Colonic mucosa (tissue), 4 donors: ENCODE measurements around the gene ATG101. TPM values are rescaled to one million over a fixed set of nuclear protein-coding genes. Genes with fewer than 3 reads are reported as not detected.

Experiments used
- DNase-seq: peaks from one replicate; pipeline ENCODE4 v3.0.0-alpha.2; 2020
- H3K27ac ChIP-seq: fragments of 200-600 bp; one replicate; pipeline ENCODE4 v1.8.0; 2021
- H3K27me3 ChIP-seq: fragments of 200-600 bp; one replicate; pipeline ENCODE4 v1.8.0; 2021
- H3K36me3 ChIP-seq: fragments of 200-600 bp; one replicate; pipeline ENCODE4 v1.8.0; 2021
- H3K4me1 ChIP-seq: fragments of 200-600 bp; one replicate; pipeline ENCODE4 v1.8.0; 2021; ENCODE audit warnings: mild to moderate bottlenecking
- H3K4me3 ChIP-seq: fragments of 200-600 bp; one replicate; pipeline ENCODE4 v1.8.0; 2021
- H3K9ac ChIP-seq, 2 donors: one replicate each; pipeline ENCODE4 v1.7.0; 2013; ENCODE audit warnings: control low read depth in 2 of 2, low read depth in 2 of 2, low read length in 2 of 2
- H3K9me3 ChIP-seq: fragments of 200-600 bp; one replicate; pipeline ENCODE4 v1.8.0; 2021
- intact Hi-C: fragments of 100-400 bp; cut with DNase I; formaldehyde crosslinking; loops from one replicate; pipeline ENCODE4 v1.14.1; 2022
- total RNA-seq, 2 donors: library from RNA; stranded (reverse); fragmentation: NEBNext Ultra II Directional in 1 of 2; extraction: Animal tissue kit (Norgen Biotek cat#: 25700) in 1 of 2; gene quantifications; one replicate each; pipeline ENCODE4 v1.2.1, GENCODE V29; 2021
- TF ChIP-seq, protein P1 (sequence below): fragments of 200-600 bp; IDR thresholded peaks from one replicate; pipeline ENCODE4 v1.8.0; 2022; ENCODE audit warnings: antibody characterized with exemption, mild to moderate bottlenecking
- donor health status: healthy.
- donor health status: DM: no; HTN: no; CAD: no.
- donor health status: DM: no; HTN: no; CAD: no.

ATG101 gene
- total RNA-seq, 2 donors from 2014 or later, result 37.7 to 44.0 TPM

DNA sequence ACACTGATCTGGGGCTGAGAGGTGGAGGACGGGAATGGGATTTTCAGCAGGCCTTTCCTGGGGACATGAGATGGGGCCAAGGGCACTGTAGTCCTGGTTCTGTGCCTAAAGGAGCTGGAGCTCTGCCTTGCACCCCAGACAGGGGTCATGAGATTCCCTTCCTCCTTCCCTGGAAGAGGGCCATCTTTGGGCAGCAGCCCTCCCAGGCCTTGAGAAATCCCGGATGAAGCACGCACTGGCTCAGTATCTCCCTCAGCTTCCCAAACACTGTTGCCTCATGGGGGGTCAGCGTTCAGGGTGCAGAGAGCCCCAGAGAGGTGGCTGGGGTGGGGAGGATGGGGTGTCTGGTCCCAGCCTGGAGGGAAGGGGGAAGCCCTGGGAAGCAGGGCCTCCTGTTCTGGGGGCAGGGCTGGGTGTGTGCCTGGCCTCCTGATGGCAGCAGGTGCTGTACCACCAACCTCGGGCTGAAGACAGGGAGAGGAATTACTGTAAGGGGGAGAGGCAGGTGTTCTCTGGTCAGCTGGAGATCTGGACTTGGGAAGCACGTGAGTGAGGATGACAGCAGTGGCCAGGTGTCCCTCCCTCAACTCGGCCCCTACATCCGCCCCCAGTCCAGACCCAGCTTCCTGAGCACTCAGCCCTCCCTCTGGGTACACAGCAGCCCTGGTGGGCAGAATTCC lies 26.9 kb upstream of the ATG101 start:
- TF ChIP-seq, protein P1, sequence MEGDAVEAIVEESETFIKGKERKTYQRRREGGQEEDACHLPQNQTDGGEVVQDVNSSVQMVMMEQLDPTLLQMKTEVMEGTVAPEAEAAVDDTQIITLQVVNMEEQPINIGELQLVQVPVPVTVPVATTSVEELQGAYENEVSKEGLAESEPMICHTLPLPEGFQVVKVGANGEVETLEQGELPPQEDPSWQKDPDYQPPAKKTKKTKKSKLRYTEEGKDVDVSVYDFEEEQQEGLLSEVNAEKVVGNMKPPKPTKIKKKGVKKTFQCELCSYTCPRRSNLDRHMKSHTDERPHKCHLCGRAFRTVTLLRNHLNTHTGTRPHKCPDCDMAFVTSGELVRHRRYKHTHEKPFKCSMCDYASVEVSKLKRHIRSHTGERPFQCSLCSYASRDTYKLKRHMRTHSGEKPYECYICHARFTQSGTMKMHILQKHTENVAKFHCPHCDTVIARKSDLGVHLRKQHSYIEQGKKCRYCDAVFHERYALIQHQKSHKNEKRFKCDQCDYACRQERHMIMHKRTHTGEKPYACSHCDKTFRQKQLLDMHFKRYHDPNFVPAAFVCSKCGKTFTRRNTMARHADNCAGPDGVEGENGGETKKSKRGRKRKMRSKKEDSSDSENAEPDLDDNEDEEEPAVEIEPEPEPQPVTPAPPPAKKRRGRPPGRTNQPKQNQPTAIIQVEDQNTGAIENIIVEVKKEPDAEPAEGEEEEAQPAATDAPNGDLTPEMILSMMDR, result no peak
- Histone ChIP-seq H3K9ac (peak overlapping the region in 1 of 2 donors; percentile 40), H3K27ac (no peak overlapping the region), H3K4me1 (peaks cover 9% of the 10 kb centered on the region), H3K9me3 (no peaks in the 10 kb centered on the region), H3K27me3 (no peaks in the 10 kb centered on the region), H3K36me3 (no peaks in the 10 kb centered on the region), H3K4me3 (no peak overlapping the region)
- intact Hi-C loops, result no loop called here
- no peak for DNase-seq

DNA sequence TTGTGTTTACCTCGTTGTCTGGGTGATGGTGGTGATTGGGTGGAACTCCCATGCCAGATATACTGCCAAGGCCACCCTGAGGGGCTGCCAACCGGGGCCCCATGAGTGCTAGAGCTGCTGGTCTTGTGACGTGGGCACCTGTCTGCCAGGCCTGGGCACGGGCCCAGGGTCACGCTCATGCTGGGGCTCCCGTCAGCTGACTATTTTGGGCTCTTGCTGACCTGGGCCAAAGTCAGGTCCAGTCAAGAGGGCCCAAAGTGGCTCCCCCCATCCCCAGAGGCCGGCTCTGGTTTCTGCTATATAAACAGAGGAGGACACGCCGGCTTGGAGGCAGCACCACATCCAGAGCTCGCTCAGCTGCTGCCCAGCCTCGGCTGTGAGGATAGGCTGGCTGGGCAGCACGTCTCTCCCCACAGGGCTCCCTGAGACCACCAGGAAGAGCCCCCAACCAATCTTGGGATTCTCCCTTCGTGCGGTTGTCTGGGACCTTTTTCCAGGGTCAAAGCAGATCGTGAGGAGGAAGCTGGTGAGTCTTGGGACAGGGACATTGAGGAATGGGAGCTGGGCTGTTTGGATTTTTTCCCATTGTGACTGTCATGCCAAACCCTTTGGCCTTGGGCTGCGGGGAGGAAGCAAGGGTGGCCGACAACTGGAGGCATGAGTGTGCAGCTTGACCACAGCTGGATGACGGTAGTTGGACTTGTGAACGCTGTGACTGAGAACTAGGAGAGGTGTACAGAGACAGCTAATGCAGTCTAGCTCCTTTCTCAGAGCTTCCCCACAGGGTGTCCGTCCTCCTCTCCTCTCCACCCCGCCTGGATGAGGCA lies 26.2 kb upstream of the ATG101 start:
- Histone ChIP-seq H3K9me3 (no peaks in the 10 kb centered on the region), H3K9ac (peak overlapping the region; percentile 1 to 2), H3K27ac (peak overlapping the region; percentile 53), H3K27me3 (no peaks in the 10 kb centered on the region), H3K36me3 (no peaks in the 10 kb centered on the region), H3K4me1 (peaks cover 9% of the 10 kb centered on the region), H3K4me3 (no peak overlapping the region)
- intact Hi-C loops, result no loop called here
- TF ChIP-seq, protein P1, result no peak
- DNase-seq, result no peak

DNA sequence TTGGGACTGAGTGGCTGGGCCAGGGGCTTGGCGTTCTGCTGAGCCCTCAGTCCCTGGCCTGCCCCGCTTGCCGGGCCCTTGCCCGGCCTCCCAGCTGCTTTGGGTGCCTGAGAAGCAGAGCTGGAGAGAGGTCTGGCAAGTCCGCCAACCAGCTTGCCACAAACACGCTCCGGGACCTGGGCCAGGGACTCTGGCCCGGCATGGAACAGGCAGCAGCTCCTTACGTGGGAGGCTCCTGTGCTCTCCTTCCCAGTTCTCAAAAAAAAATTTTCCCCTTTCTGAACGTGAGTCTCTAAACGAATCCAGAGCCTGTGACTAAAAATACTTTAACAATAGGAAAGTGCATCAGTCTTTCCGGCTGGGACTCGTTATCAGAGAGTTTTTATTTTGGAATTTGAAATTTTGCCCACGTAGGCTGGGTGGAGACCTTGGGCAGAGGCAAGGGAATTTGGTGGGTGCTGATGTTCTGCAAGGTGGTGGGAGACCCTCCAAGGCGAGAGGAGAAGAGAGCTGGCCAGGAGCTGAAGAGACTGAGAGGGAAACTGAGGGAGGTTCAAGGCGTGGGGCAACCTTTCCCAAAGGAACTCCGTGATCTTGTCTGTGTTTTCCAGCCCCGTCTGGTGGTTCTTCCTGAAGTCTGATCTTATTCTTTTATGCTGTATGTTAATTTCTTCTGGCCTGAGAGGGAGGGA lies 25.3 kb upstream of the ATG101 start:
- intact Hi-C loops, result no loop called here
- H3K4me1 ChIP-seq, result peaks cover 9% of the 10 kb centered on the region
- DNase-seq, result no peak
- no peaks in the 10 kb centered on the region for H3K9me3 ChIP-seq
- H3K27me3 ChIP-seq, result no peaks in the 10 kb centered on the region
- TF ChIP-seq, protein P1, result no peak
- H3K36me3 ChIP-seq, result no peaks in the 10 kb centered on the region
- peak overlapping the region; percentile 53 for H3K27ac ChIP-seq
- H3K4me3 ChIP-seq, result no peak overlapping the region
- H3K9ac ChIP-seq, result peak overlapping the region; percentile 1 to 2

DNA sequence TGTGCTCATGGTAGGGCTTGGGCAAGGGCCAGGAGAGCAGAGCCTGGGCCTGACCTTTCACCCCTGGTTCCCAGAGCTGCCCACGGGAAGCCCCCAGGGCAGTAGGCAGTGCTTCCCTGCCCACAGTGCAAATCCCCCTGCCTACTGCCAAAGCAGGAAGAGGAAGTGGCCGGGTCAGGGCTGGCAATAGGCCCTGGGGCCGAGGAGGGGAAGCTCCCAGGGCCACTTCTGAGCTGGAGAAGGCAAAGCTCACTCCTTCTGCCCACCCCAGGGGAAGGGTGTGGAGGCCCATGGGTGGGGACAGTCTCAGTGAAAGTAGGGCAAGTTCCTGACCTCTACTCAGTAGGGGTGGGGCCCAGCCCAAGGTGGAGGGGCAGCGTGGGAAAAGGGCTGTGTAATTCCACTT lies 24.0 kb upstream of the ATG101 start:
- H3K36me3 ChIP-seq, result no peaks in the 10 kb centered on the region
- peak overlapping the region; percentile 40 for H3K27ac ChIP-seq
- no peak overlapping the region for H3K4me3 ChIP-seq
- no peaks in the 10 kb centered on the region for H3K9me3 ChIP-seq
- H3K4me1 ChIP-seq, result peaks cover 17% of the 10 kb centered on the region
- TF ChIP-seq, protein P1, result no peak
- intact Hi-C loops, result no loop called here
- H3K9ac ChIP-seq, result peak overlapping the region; percentile 61 to 64
- no peaks in the 10 kb centered on the region for H3K27me3 ChIP-seq
- DNase-seq, result peak; percentile 82

DNA sequence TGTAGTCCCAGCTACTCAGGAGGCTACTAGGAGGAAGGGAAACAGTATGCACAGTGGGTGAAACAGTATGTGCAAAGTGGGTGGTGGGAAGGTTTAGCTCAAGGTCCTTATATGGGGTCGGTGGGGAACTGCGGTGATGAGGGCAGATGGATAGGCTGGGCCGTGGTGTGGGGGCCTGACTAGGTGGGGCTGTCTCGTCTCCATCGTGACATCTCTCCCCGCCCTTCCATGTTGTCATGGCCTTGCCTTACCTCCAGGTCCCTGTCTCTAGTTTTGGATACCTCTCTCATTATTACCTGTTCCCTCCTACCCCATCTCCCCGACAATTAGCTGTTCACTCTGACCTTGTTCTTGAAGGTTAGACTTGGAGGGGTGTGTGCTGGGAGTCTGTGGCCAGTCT lies 22.9 kb upstream of the ATG101 start:
- DNase-seq, result no peak
- H3K9me3 ChIP-seq, result no peaks in the 10 kb centered on the region
- H3K27me3 ChIP-seq, result no peaks in the 10 kb centered on the region
- intact Hi-C loops, result no loop called here
- H3K9ac ChIP-seq, result no peak overlapping the region
- TF ChIP-seq, protein P1, result no peak
- H3K36me3 ChIP-seq, result no peaks in the 10 kb centered on the region
- H3K27ac ChIP-seq, result no peak overlapping the region
- H3K4me3 ChIP-seq, result no peak overlapping the region
- H3K4me1 ChIP-seq, result peaks cover 17% of the 10 kb centered on the region
